IMR-90 (cell line): ENCODE results near the gene POLR3F. TPM values are rescaled to one million over a fixed set of nuclear protein-coding genes. Genes with fewer than 3 reads are reported as not detected.
"Not testable (repeated sequence)": the region's sequence is repeated elsewhere in the genome, so short reads cannot be mapped to it uniquely, and the experiment has no call there.

ENCODE experiments used
- ATAC-seq: fragments of 200-7000 bp; cut with Tn5 transposase; 2 replicates; pipeline ENCODE4 v1.9.1; 2020; ENCODE audit warnings: low read depth, mild to moderate bottlenecking, moderate library complexity
- BruUV-seq: library from RNA; stranded (reverse); fragments of 400-500 nt; replicated peaks from 2 replicates; lab custom pipeline; 2021; lab: Mats Ljungman, UMichigan
- CTCF ChIA-PET: fragments of 300-600 bp; formaldehyde crosslinking; extraction: SDS; loops from one replicate; lab custom pipeline; 2021; ENCODE audit warnings: antibody characterized with exemption; lab: Yijun Ruan, JAX
- POLR2A ChIA-PET: fragments of 300-600 bp; sonication (Branson Sonifier 250); formaldehyde crosslinking; loops from one replicate; lab custom pipeline; 2022; ENCODE audit warnings: antibody characterized with exemption; ENCODE audit not compliant: unreplicated experiment; lab: Charles Lee
- DNase-seq: peaks from one replicate; pipeline ENCODE4 v3.0.0; 2013
- H2AFZ ChIP-seq: replicated peaks from 2 replicates; pipeline ENCODE3; 2013; ENCODE audit warnings: low read length, mild to moderate bottlenecking; ENCODE audit not compliant: poor library complexity
- H2AK5ac ChIP-seq: 2 replicates; pipeline ENCODE4 v1.6.1; 2013; ENCODE audit warnings: low read depth, low read length, inconsistent platforms
- H2AK9ac ChIP-seq: replicated peaks from 2 replicates; pipeline ENCODE3; 2013; ENCODE audit warnings: mild to moderate bottlenecking, low read depth, low read length, moderate library complexity; ENCODE audit not compliant: poor library complexity
- H2BK120ac ChIP-seq: 2 replicates; pipeline ENCODE4 v1.6.1; 2013; ENCODE audit warnings: low read depth, low read length, inconsistent platforms
- H2BK15ac ChIP-seq: 3 replicates; pipeline ENCODE4 v1.6.1; 2013; ENCODE audit warnings: low read depth, low read length, inconsistent platforms
- H2BK20ac ChIP-seq: 2 replicates; pipeline ENCODE4 v1.6.1; 2013; ENCODE audit warnings: low read depth, mild to moderate bottlenecking, inconsistent platforms, low read length, moderate library complexity
- H2BK5ac ChIP-seq: 2 replicates; pipeline ENCODE4 v1.6.1; 2013; ENCODE audit warnings: mild to moderate bottlenecking, low read depth, low read length, inconsistent platforms; ENCODE audit not compliant: poor library complexity, severe bottlenecking
- H3K14ac ChIP-seq: replicated peaks from 2 replicates; pipeline ENCODE4 v1.6.1; 2013; ENCODE audit warnings: low read depth, low read length, inconsistent platforms
- H3K18ac ChIP-seq: 2 replicates; pipeline ENCODE4 v1.6.1; 2013; ENCODE audit warnings: low read depth, low read length, control low read depth
- H3K23ac ChIP-seq: 2 replicates; pipeline ENCODE4 v1.6.1; 2013; ENCODE audit warnings: low read depth, low read length, inconsistent platforms
- H3K27ac ChIP-seq: 2 replicates; pipeline ENCODE4 v1.5.1; 2013; ENCODE audit warnings: mild to moderate bottlenecking, control low read depth, low read length; ENCODE audit not compliant: insufficient read depth
- H3K27me3 ChIP-seq: 2 replicates; pipeline ENCODE4 v1.6.1; 2013; ENCODE audit warnings: low read length; ENCODE audit not compliant: control insufficient read depth, insufficient read depth
- H3K36me3 ChIP-seq: 2 replicates; pipeline ENCODE4 v1.6.1; 2013; ENCODE audit warnings: low read length, mixed read lengths; ENCODE audit not compliant: control insufficient read depth, insufficient read depth
- H3K4ac ChIP-seq: 2 replicates; pipeline ENCODE4 v1.6.1; 2013; ENCODE audit warnings: low read depth, low read length, inconsistent platforms
- H3K4me1 ChIP-seq: 2 replicates; pipeline ENCODE4 v1.6.1; 2013; ENCODE audit warnings: low read length, mixed read lengths; ENCODE audit not compliant: control insufficient read depth, insufficient read depth
- H3K4me2 ChIP-seq: 2 replicates; pipeline ENCODE4 v1.6.1; 2013; ENCODE audit warnings: low read depth, mild to moderate bottlenecking, control low read depth, low read length, moderate library complexity
- H3K4me3 ChIP-seq: 2 replicates; pipeline ENCODE4 v1.5.1; 2013; ENCODE audit warnings: low read depth, mild to moderate bottlenecking, control low read depth, low read length, moderate library complexity; ENCODE audit not compliant: insufficient read depth
- H3K56ac ChIP-seq: 2 replicates; pipeline ENCODE4 v1.6.1; 2013; ENCODE audit warnings: low read length, inconsistent platforms; ENCODE audit not compliant: insufficient read depth; ENCODE audit errors: extremely low read depth
- H3K79me1 ChIP-seq, 2 experiments: 2 replicates each; pipeline ENCODE4 v1.6.1; 2013; ENCODE audit warnings: low read length in 2 of 2, inconsistent platforms in 1 of 2, low read depth in 1 of 2
- H3K9ac ChIP-seq: 2 replicates; pipeline ENCODE4 v1.6.1; 2013; ENCODE audit warnings: low read depth, low read length, control low read depth
- H3K9me1 ChIP-seq: 2 replicates; pipeline ENCODE4 v1.6.1; 2013; ENCODE audit warnings: low read length, inconsistent platforms; ENCODE audit not compliant: insufficient read depth
- H3K9me3 ChIP-seq: 2 replicates; pipeline ENCODE4 v1.6.1; 2013; ENCODE audit warnings: low read length; ENCODE audit not compliant: control insufficient read depth, insufficient read depth
- H4K20me1 ChIP-seq: 2 replicates; pipeline ENCODE4 v1.6.1; 2013; ENCODE audit warnings: low read length, inconsistent platforms; ENCODE audit not compliant: insufficient read depth
- H4K5ac ChIP-seq: 2 replicates; pipeline ENCODE4 v1.6.1; 2013; ENCODE audit warnings: mild to moderate bottlenecking, low read depth, low read length, control low read depth
- H4K8ac ChIP-seq, 2 experiments: 2 replicates each; pipeline ENCODE4 v1.6.1; 2013; ENCODE audit warnings: low read depth in 2 of 2, low read length in 2 of 2, control low read depth in 1 of 2, inconsistent platforms in 1 of 2
- H4K91ac ChIP-seq: 2 replicates; pipeline ENCODE4 v1.6.1; 2013; ENCODE audit warnings: low read depth, low read length, inconsistent platforms; ENCODE audit not compliant: insufficient read depth
- WGBS, 2 experiments: methylation state at CpG; one replicate each; pipeline versions ENCODE4 v1.1.5 to v1.1.7; 2013; ENCODE audit warnings: missing lambda C conversion rate in 2 of 2; ENCODE audit not compliant: insufficient read length in 1 of 2; ENCODE audit errors: extremely low coverage in 2 of 2; 5-methylcytosine and 5-hydroxymethylcytosine counted together
- dilution Hi-C: fragments of 300-500 bp; cut with HindIII; formaldehyde crosslinking; loops from one replicate; pipeline ENCODE4 v1.14.3; 2018; ENCODE audit warnings: low sequenced_read_pairs; ENCODE audit not compliant: unreplicated experiment
- in situ Hi-C: fragments of 300-500 bp; cut with MboI; formaldehyde crosslinking; loops from 3 replicates; pipeline ENCODE4 v1.14.3; 2019; ENCODE audit warnings: low sequenced_read_pairs, inconsistent platforms, mixed read lengths
- intact Hi-C: fragments of 100-400 bp; cut with micrococcal nuclease; formaldehyde crosslinking; loops from 2 replicates; pipeline ENCODE4 v1.10.0; 2022
- polyA plus RNA-seq, 3 experiments: library from polyadenylated mRNA; depleted of rRNA; stranded (reverse); fragments of >200 nt; gene quantifications; 2 replicates each; pipeline ENCODE4 v1.2.3, GENCODE V29; 2012; ENCODE audit warnings: low replicate concordance in 1 of 3
- total RNA-seq: library from RNA; depleted of rRNA; stranded (reverse); fragments of >200 nt; gene quantifications from 2 replicates; pipeline ENCODE4 v1.2.3, GENCODE V29; 2012

Gene POLR3F
- total and polyA plus RNA-seq, 2 of the 4 experiments (the other 2 are of a cell fraction) = 5.7 to 7.2 TPM

DNA sequence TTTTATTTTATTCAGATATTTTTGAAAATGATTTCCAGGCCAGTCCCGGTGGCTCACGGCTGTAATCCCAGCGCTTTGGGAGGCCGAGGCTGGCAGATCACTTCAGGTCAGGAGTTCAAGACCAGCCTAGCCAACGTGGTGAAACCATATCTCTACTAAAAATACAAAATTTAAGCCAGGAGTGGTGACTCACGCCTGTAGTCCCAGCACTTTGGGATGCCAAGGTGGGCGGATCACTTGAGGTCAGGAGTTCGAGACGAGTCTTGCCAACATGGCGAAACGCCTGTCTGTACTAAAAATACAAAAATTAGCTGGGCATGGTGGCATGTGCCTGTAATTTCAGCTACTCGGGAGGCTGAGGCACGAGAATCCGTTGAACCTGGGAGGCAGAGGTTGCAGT, 59.6 kb downstream of the POLR3F start:
- H3K4me3 ChIP-seq, H3K4ac ChIP-seq, CTCF ChIA-PET, H2AFZ ChIP-seq, DNase-seq, H3K4me2 ChIP-seq, H3K18ac ChIP-seq, H3K14ac ChIP-seq, H2BK15ac ChIP-seq, H3K56ac ChIP-seq, H3K27ac ChIP-seq, H3K23ac ChIP-seq, H2AK9ac ChIP-seq, BruUV-seq, H3K9me1 ChIP-seq, intact Hi-C loops, ATAC-seq, POLR2A ChIA-PET, H3K4me1 ChIP-seq, H3K9ac ChIP-seq, H4K5ac ChIP-seq, H4K20me1 ChIP-seq, H4K8ac ChIP-seq, H4K91ac ChIP-seq, H2AK5ac ChIP-seq, dilution Hi-C loops, H3K27me3 ChIP-seq, H2BK5ac ChIP-seq, H3K79me1 ChIP-seq, H2BK20ac ChIP-seq, H2BK120ac ChIP-seq, H3K9me3 ChIP-seq: not testable (repeated sequence)
- 85% methylated on average over 10 of the region's 14 CpGs; no CpG with 5 or more reads in 1 of the 2 experiments for WGBS, 2 experiments
- peaks cover 47% of the 10 kb centered on the region for H3K36me3 ChIP-seq
- in situ Hi-C loops = loop anchor here (25.0 kb wide), 2 partner anchors 111 to 1511 kb away; no protein-coding TSS in a partner anchor
